ENCODE measurements around the gene PHAF1.
A peak's percentile ranks its signal among the peaks of the same experiment; 100 is the strongest.

PHAF1 gene

DNA sequence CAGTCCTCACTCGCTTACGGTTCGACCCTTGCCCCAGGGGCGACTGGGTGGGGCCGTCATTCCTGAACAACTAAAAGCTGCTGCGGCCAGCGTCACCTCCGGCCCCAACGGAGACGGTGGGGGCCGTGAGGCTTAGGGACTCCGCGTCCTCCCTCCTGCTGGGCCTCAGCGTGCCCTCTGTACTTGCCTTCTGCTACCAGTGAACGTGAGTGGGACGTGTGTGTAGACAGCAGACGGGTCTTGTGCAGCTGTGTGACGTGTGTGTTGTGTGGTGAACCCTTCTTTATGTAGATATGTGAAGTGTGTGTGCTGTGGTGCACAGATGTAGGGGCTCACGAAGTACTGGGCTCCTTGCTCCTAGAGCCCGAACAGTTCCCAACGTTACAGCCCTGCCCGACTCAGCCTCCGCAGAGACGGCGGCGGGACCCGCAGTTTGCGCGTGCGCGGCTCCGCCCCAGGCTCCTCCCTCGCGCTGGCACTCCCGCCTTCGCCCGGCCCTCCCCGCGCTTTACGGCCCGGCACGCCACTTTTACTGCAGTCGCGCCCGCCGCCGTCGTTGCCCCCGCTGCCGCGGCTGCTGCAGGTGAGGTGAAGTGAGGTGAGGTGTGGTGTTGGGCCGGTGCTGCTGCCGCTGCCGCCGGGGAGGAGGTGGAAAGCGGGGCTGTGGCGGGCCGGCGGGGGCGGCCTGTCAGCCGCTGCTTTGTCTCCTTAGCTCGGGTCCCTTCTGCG, at the start of gene PHAF1:
Gene PHAF1 (plus strand): TSS at position 535 of the 729 bp plus-strand sequence. CDS start 235 bp downstream, outside the sequence.
- peak; percentile 90 to 93 (median 92) for DNase-seq (ENCODE audit: low read depth in 3 of 3)

DNA sequence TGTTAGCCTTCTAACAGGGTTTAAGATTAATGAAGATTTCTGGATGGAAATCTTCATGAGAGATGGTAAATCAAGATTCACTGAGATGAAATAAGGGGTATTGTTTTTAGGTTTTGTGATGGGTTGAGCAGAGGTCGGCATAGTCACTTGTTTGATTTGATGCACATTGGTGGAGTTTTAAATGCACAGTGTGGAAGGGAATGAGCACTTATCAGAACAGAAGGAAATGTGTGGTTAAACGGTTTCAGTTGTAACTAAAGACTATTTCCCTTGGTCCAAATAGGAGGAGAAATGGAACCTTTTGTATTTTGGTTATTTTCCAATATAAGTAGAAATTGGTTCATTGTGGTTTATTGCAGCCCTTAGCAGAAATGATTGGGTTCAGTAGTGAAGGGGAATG, 46.7 kb upstream of the PHAF1 start:
- no peak for DNase-seq (ENCODE audit: low read depth in 3 of 3)

DNA sequence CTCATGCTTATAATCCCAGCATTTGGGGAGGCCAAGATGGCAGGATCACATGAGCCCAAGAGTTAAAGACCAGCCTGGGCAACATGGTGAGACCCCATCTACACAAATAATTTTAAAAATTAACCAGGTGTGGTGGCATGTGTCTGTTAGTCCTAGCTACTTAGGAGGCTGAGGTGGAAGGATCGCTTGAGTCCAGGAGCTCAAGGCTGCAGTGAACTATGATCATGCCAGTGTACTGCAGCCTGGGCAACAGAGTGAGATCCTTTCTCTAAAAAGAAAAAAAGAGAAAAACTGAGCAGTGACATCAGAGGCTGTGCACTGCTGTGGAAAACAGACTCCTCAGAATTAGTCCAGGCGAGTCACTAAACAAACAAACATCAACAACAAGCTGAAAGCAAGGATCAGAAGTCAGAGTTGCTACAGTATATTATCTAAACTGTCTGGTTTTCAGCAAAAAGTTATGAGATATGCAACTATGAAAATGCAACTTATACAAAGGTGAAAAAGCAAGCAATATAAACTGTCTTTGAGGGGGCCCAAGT, 41.5 kb upstream of the PHAF1 start:
- DNase-seq (ENCODE audit: low read depth in 3 of 3), result no peak

DNA sequence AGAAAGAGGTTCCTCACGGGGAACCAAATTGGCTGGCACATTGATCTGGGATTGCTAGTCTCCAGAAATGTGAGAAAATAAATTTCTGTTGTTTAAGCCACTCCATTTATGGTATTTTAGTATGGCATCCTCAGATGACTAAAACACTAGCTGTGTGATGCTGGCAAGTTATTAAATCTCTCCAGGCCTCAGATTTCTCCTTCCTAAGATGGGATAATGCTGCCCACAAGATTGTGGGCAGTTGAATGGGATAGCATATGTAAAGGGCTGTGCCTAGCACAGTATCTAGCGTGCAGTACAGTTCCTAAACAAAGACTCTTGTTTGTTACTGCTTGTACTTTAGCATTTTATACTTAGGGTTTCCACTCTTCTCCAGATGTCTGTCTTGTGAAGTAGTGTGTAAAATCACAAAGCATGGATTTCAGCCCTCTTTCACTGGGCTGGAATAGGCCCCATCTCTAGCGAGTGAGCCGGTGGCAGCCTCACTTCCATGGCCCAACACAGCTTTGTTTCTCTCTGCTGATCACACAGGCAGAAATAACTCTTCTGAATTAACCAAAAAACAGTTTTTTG, 38.2 kb upstream of the PHAF1 start:
- no peak for DNase-seq (ENCODE audit: low read depth in 3 of 3)

DNA sequence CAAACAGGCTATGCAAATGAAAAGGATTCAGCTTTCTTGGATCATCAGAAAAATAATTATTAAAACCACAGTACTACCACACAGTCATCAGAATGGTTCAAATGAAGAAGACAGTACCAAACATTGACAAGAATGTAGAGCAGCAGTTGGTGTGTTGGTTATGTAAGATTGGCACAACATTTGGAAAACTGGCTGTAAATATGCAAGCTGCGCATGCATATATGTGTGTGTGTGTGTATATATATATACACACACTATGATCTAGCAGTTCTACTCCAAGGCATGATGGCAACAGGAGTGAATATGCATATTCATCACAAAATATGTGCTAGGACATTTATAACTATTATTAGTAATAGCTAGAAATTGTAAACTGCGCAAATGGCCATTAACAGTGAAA, 34.4 kb upstream of the PHAF1 start:
- DNase-seq (ENCODE audit: low read depth in 3 of 3), result no peak

DNA sequence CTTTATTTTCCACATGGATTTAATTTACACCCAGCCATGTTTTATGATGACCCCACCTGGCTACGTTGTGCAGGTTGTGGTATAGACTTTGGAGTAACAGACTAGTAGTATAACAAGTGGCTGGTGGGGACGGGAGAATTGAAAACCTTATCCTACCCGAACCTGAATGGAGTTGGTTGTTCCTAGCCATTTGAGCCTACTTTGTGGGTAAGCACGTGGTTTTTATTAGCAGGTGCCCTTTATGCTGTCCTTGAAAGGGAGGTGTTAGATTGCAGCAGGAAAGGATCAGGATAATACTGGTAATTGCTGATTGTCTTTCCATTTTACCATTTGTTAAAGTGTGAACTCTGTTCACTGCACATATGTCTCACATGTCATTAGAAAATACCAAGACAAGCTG, 31.9 kb upstream of the PHAF1 start:
- no peak for DNase-seq (ENCODE audit: low read depth in 3 of 3)

DNA sequence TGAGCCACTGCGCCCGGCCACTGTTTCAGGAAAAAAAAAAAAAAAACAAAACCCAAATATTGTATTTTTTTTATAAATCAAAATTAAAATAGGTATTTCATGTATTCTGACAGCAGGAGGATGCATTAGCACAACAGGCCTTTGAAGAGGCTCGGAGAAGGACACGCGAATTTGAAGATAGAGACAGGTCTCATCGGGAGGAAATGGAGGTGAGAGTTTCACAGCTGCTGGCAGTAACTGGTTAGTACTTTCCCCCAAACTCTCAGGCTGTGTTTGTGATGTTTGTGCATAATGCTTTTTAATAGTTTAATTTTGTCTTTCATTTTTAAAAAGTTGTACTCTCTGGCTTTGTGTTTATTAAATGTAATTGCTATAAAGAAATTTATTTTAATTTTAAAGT, 27.6 kb upstream of the PHAF1 start:
- no peak for DNase-seq (ENCODE audit: low read depth in 3 of 3)

DNA sequence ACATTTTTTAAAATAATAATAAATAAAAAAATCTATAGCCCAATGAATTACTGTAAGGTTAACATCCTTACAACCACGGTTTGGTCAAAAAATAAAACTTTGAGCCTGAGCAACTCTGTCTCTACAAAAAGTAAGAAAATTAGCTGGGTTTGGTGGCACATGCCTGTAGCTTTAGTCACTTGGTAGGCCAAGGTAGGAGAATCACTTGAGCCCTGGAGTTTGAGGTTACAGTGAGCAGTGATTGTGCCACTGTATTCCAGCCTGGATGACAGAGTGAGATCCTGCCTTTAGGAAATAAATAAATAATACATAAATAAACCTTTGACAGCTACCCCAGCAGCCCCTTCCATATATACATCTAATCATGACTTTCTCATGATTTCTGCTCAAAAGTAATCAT, 26.9 kb upstream of the PHAF1 start:
- DNase-seq (ENCODE audit: low read depth in 3 of 3), result no peak

DNA sequence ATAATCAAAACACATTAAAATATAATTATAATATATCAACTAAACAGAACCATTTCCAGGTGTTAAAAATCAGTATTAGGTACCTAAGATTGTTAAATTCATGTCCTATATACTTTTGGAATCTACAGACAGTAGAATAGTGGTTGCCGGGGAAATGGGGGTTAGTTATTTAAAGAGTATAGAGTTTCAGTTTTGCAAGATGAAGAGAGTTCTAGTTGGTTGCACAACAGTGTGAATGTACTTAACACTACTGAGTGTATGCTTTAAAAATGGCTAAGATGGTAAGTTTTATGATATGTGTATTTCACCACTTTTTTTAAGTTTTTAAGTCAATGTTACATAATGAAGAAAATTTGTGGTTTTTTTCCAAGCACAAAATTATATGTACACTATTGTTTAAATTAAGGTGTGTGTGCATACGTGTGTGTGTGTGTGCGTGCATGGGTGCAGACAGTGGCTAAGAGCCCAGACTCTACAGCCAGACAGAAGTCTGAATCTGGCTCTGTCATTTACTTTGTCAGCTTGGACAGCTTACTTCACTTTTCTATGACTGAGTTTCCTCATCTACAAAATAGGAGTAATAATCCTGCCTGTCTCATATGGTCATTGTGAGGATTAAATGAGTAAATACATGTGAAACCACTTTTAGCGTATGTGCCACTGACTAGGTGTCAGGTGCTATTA, 25.3 kb upstream of the PHAF1 start:
- DNase-seq (ENCODE audit: low read depth in 3 of 3), result no peak

DNA sequence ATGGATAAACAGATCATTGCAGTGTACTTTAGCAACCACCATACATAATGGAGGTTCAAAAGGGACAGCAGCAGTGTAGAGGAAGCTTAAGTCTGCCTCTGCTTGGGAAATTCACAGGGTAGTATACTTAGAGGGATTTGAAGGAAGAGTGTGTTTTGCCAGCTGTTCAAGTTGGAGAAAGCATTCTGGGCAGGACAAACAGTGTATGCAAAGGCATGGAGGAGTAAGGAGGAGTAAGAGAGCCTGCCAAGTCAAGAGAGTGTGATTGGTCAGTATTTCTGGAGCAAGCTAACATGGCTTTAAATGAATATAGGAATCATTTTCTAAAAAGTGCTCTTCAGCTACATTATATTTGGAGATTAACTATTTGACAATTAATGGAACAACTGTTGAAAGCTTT, 22.9 kb upstream of the PHAF1 start:
- no peak for DNase-seq (ENCODE audit: low read depth in 3 of 3)

DNA sequence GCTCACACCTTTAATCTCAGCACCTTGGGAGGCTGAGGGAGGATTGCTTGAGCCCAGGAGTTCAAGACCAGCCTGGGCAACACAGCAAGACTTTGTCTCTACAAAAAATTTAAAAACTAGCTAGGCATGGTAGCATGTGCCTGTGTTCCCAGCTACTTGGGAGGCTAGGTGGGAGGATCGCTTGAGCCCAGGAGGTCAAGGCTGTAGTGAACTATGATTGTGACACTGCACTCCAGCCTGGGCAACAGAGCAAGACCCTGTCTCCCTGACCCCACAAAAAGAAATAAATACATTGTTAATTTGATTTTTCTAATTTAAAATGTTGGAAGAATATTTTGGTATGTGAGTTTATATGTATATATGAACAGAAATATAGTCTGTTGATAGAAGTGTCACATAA, 22.4 kb upstream of the PHAF1 start:
- no peak for DNase-seq (ENCODE audit: low read depth in 3 of 3)

DNA sequence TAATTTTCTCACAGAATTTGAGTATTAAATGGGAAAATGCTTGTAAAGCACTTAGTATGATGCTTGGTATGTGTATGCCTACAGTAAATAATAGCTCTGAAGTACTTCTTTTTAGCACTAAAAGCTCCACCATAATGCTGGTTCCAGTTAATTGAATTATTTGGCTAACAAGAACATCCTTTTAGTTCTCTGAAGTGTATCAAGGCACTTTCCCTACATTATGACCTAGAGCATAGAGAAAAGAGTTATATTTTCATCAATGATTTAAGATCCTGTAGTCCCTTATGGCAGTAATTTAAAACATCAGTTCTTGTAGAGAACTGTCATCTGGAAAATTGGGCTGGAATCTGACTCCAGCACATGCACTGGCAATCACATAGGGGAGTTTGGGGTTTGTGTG, 21.9 kb upstream of the PHAF1 start:
- no peak for DNase-seq (ENCODE audit: low read depth in 3 of 3)

DNA sequence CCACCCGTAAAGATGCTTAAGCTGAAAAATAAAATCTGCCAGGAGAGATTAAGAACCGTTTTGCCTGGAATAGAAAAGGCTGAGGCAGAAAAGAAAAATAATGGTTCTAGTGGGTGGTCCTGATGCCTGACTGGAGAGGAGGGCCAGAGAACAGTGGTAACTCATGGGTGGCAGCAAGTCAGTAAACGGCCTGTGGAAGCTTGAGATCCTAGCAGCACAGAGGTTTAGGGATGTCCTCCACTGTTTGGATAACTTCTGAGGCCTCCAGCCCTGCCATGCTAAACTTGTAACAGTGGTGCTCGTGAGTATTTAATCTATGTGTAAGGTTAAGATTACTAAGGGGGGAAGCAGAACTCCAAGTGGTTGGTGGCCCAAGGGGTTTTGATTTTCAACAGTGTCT, 21.2 kb upstream of the PHAF1 start:
- no peak for DNase-seq (ENCODE audit: low read depth in 3 of 3)

DNA sequence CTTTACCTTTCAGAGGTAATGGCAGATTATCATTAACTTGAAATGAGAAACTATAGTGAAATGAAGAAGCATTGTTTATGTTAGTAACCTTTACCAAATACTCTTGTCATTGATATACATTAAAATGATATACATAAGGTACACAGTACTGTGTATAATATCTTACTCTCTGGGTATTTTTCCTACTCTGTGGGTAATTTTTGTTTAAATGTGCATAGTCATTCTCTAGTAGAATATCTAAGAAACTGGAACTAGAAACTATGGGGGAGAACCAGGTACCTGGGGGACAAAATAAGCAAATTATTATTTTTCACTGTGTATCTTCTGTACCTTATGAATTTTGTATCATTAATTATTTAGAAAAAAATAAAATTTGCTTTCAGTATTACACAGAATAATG, 20.6 kb upstream of the PHAF1 start:
- DNase-seq (ENCODE audit: low read depth in 3 of 3), result no peak

DNA sequence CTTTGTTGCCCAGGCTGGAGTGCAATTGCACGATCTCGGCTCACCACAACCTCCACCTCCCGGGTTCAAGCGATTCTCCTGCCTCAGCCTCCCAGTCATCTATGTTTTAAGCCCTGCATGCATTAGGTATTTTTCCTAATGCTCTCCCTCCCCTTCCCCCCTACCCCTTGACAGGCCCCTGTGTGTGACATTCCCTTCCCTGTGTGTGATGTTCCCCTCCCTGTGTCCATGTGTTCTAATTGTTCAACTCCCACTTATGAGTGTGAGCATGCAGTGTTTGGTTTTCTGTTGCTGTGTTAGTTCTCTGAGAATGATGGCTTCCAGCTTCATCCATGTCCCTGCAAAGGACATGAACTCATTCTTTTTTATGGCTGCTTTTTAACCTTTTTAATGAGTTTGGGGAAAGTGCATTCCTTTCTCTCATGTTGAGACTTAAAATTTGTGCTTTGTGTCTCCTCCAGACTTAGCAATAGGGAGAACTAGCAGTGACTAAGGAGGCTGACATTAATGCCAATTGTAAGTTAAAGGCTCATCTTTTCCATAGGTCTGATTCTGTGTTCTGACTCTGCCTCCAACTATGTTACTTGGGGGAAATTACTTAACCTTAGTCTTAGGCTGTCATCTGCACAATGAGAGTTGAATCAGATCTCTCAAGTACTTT, 17.7 kb upstream of the PHAF1 start:
- DNase-seq (ENCODE audit: low read depth in 3 of 3), result no peak

DNA sequence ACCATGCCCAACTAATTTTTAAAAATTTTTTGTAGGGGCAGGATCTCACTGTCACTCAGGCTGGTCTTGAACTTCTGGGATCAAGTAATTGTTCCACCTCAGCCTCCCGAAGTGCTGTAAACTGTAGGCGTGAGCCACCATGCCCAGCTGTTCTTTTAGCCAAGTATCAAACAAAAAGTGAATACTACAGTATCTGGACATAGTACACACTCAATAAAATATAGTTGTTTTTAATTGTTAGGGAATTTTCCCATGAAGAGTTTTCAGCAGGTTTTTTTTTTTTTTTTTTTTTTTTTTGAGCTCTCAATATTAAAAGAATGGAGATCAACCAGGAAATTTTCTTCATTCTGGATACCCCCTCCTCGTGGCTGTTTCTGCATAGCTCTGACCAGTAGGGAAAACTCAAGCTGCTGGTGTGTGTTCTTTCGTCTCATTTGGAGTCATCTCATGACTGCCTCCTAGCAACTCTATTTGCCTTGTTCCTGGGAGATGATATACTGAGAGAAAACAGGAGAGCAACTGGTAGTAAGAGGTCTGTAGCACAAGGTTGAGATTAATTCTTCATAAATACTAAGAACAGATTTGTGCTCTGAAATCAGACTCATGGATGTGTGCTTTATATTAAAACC, 16.5 kb upstream of the PHAF1 start:
- DNase-seq (ENCODE audit: low read depth in 3 of 3), result no peak

DNA sequence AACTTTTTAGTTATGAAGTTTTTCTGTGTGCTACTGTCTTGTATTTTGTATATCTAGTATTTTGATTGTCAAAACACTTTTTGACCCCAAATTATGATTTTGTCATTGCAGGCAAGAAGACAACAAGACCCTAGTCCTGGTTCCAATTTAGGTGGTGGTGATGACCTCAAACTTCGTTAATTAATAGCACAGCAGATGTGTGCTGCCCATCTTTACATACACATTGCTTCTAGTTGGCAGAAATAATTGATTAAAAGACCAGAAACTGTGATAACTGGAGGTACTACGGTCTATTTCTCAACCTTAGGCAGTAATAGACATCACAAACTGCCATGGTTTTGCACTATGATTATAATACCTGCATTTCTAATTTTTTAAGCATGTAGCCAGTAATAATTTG, 11.1 kb upstream of the PHAF1 start:
- no peak for DNase-seq (ENCODE audit: low read depth in 3 of 3)

DNA sequence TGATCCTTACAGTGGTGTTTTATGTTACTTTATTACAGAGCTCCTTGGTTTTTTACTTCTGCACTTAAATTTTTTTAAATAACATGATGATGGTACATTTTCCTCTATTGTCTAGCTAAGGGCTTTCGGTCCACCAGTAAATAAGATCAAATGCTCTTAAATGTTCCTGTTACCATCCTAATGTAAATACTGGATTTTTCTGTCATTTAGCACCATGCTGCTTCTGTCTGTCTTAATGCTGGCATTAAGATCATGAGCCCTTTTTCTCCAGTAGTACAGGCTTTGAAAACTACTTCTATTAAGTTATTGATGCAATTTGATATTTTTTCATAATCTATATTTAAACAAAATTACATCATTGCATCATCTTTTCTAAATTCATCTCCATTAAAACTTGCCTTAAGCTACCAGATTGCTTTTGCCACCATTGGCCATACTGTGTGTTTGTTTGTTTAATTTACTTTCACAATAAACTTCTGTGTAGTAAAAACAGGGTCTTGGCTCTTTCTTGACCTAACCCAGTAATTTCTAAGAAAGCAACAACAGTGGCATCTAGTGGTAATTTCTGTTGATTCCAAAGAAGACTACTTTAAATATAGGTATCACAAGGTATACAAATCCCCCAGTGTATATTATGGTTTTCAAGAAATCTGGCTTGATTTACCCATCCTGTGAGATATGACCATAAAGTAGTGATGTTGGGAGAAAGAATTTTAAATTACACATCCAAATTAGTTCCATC, 9.0 kb upstream of the PHAF1 start:
- no peak for DNase-seq (ENCODE audit: low read depth in 3 of 3)

DNA sequence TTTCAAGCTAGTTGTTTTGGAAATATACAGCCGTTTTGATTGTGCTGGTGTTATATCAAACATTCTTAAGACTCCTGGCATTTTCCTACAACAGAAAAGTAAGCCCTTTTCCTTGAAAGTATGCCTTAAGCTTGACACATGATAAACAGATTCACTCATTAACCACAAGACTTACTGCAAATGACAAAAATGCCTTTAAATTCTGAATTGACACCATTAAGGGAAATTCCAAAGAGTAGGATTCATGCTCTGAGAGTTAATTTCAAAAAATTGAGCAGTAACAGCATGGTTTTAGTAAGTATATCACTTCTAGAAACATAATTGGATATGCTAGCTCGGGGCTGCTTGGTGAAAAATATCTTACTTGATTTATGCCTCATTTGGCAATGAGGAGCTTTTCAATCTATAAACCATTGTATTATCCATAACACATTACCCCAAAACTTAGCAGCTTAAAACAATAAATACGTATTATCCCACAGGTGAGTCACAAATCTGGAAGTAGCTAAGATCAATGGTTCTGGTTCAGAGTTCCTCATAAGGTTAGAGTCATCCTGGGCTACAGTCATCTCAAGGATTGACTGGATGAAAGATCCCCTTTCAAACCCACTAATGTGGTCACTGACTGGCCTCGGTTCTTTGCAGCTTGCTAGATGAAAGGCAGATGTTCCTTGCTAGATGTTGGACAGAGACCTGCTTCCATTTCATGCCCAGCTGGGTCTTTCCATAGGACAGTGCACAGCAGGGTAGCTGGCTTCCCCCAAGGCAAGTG, 8.2 kb upstream of the PHAF1 start:
- DNase-seq (ENCODE audit: low read depth in 3 of 3), result no peak

DNA sequence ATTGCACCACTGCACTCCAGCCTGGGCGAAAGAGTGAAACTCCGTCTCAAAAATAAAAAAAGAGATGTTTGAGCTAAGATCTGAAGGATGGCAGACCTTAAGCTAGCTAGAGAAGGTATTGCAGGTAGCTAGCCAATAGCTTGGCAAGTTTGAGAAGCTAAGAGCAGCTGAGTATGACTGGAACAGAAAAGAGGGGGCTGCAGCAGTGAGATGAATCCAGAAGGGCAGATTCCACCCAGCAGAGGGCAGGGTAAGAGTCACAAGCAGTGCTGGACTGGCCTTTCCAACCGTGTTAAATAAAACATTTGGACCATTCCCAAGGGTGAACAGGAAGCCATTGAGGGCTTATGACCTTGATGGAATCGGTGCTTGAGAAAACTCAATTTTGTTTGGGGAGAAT, 5.7 kb upstream of the PHAF1 start:
- DNase-seq (ENCODE audit: low read depth in 3 of 3), result no peak

DNA sequence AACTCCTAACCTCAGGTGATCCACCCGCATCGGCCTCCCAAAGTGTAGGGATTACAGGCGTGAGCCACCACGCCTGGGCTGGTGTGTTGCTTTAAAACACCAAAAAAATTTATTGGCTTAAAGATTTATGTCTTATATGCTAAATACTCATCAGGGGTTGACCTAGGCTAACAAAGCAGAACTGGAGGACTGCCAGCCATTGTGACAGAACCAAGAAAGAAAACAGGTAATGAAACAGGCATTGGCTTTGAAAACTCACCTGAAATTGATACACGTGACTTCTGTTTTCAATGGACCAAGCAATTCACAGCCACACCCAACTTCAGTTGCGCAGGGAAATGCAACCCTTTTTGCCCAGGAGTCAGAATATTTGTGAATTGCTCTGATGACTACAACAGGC, 4.9 kb upstream of the PHAF1 start:
- no peak for DNase-seq (ENCODE audit: low read depth in 3 of 3)
